BLaER1 (cell line): ENCODE measurements around the gene SHB.

Source experiments
- H3K27ac ChIP-seq: shearing (Covaris generic); formaldehyde crosslinking; 2 replicates; pipeline ENCODE4 v1.8.1; 2022
- H3K27me3 ChIP-seq: shearing (Covaris generic); formaldehyde crosslinking; 2 replicates; pipeline ENCODE4 v1.8.1; 2022
- H3K36me3 ChIP-seq: shearing (Covaris generic); formaldehyde crosslinking; 2 replicates; pipeline ENCODE4 v1.8.1; 2022
- H3K4me1 ChIP-seq: shearing (Covaris generic); formaldehyde crosslinking; 2 replicates; pipeline ENCODE4 v1.8.1; 2022
- H3K4me2 ChIP-seq: shearing (Covaris generic); formaldehyde crosslinking; 2 replicates; pipeline ENCODE4 v1.8.1; 2022
- H3K4me3 ChIP-seq: shearing (Covaris generic); formaldehyde crosslinking; 2 replicates; pipeline ENCODE4 v1.8.1; 2022
- H3K9ac ChIP-seq: shearing (Covaris generic); formaldehyde crosslinking; 2 replicates; pipeline ENCODE4 v1.8.1; 2022
- H3K9me3 ChIP-seq: shearing (Covaris generic); formaldehyde crosslinking; 2 replicates; pipeline ENCODE4 v1.8.1; 2022
- H4K20me1 ChIP-seq: shearing (Covaris generic); formaldehyde crosslinking; 2 replicates; pipeline ENCODE4 v1.8.1; 2022
- Cebpa-rat ChIP-seq: shearing (Covaris generic); IDR thresholded peaks from 2 replicates; pipeline ENCODE4 v1.8.1; 2022

The SHB gene

GRCh38 chr9:38068701-38069628 lies at the start of gene SHB:
SHB (minus strand) TSS chr9:38069227; CDS start chr9:38068645, 582 bp downstream.
- Histone ChIP-seq H3K27ac (peak within 1 kb of the TSS; percentile 69), H3K36me3 (no peaks in the 10 kb centered on the region), H3K4me3 (peak within 1 kb of the TSS; percentile 82), H4K20me1 (peaks cover 48% of the 10 kb centered on the region), H3K27me3 (peaks cover 45% of the 10 kb centered on the region), H3K4me1 (peaks cover 34% of the 10 kb centered on the region), H3K9ac (peak within 1 kb of the TSS; percentile 84), H3K9me3 (no peaks in the 10 kb centered on the region), H3K4me2 (peak within 1 kb of the TSS; percentile 99)
- TF ChIP-seq Cebpa-rat = no peak

- no peak for TF ChIP-seq Cebpa-rat
- Histone ChIP-seq H3K4me2 (no peak overlapping the region), H3K27me3 (no peaks in the 10 kb centered on the region), H3K9ac (no peak overlapping the region), H3K9me3 (no peaks in the 10 kb centered on the region), H4K20me1 (no peaks in the 10 kb centered on the region), H3K4me3 (no peak overlapping the region), H3K36me3 (no peaks in the 10 kb centered on the region), H3K4me1 (peaks cover 19% of the 10 kb centered on the region), H3K27ac (no peak overlapping the region)
These were observed 48.6 kb upstream of the SHB start for GRCh38 chr9:38117651-38118050.

- H3K4me2 ChIP-seq = no peak overlapping the region
- TF ChIP-seq Cebpa-rat = no peak
- H3K9ac ChIP-seq = no peak overlapping the region
- no peaks in the 10 kb centered on the region for H3K36me3 ChIP-seq
- H3K27ac ChIP-seq = no peak overlapping the region
- H4K20me1 ChIP-seq = no peaks in the 10 kb centered on the region
- no peaks in the 10 kb centered on the region for H3K27me3 ChIP-seq
- no peaks in the 10 kb centered on the region for H3K9me3 ChIP-seq
- H3K4me3 ChIP-seq = no peak overlapping the region
- H3K4me1 ChIP-seq = peaks cover 20% of the 10 kb centered on the region
These were observed 45.9 kb upstream of the SHB start for GRCh38 chr9:38114905-38115304.

- Histone ChIP-seq H3K36me3 (no peaks in the 10 kb centered on the region), H4K20me1 (no peaks in the 10 kb centered on the region), H3K4me2 (no peak overlapping the region), H3K9ac (no peak overlapping the region), H3K27me3 (no peaks in the 10 kb centered on the region), H3K27ac (no peak overlapping the region), H3K4me1 (peaks cover 22% of the 10 kb centered on the region), H3K4me3 (no peak overlapping the region), H3K9me3 (no peaks in the 10 kb centered on the region)
- no peak for TF ChIP-seq Cebpa-rat
These were observed 43.4 kb upstream of the SHB start for GRCh38 chr9:38112456-38112855.

- H3K36me3 ChIP-seq = no peaks in the 10 kb centered on the region
- H3K4me1 ChIP-seq = peaks cover 24% of the 10 kb centered on the region
- H4K20me1 ChIP-seq = no peaks in the 10 kb centered on the region
- H3K27me3 ChIP-seq = no peaks in the 10 kb centered on the region
- H3K9me3 ChIP-seq = no peaks in the 10 kb centered on the region
- H3K27ac ChIP-seq = no peak overlapping the region
- H3K9ac ChIP-seq = no peak overlapping the region
- TF ChIP-seq Cebpa-rat = no peak
- no peak overlapping the region for H3K4me2 ChIP-seq
- no peak overlapping the region for H3K4me3 ChIP-seq
These were observed 43.0 kb upstream of the SHB start for GRCh38 chr9:38112049-38112448.

- no peak overlapping the region for H3K27ac ChIP-seq
- H4K20me1 ChIP-seq = no peaks in the 10 kb centered on the region
- peaks cover 24% of the 10 kb centered on the region for H3K4me1 ChIP-seq
- peak overlapping the region; percentile 2; the same call in 1 of the 2 replicates for H3K4me2 ChIP-seq
- H3K9me3 ChIP-seq = no peaks in the 10 kb centered on the region
- H3K36me3 ChIP-seq = no peaks in the 10 kb centered on the region
- no peaks in the 10 kb centered on the region for H3K27me3 ChIP-seq
- H3K9ac ChIP-seq = no peak overlapping the region
- no peak for TF ChIP-seq Cebpa-rat
- H3K4me3 ChIP-seq = no peak overlapping the region
These were observed 41.4 kb upstream of the SHB start for GRCh38 chr9:38110476-38110875.

- H3K4me3 ChIP-seq = no peak overlapping the region
- H4K20me1 ChIP-seq = no peaks in the 10 kb centered on the region
- no peak overlapping the region for H3K9ac ChIP-seq
- no peak overlapping the region for H3K27ac ChIP-seq
- TF ChIP-seq Cebpa-rat = no peak
- no peaks in the 10 kb centered on the region for H3K9me3 ChIP-seq
- no peak overlapping the region for H3K4me2 ChIP-seq
- peaks cover 24% of the 10 kb centered on the region for H3K4me1 ChIP-seq
- H3K27me3 ChIP-seq = no peaks in the 10 kb centered on the region
- H3K36me3 ChIP-seq = no peaks in the 10 kb centered on the region
These were observed 40.6 kb upstream of the SHB start for GRCh38 chr9:38109601-38110000.

- no peak for TF ChIP-seq Cebpa-rat
- Histone ChIP-seq H3K4me1 (peaks cover 24% of the 10 kb centered on the region), H4K20me1 (no peaks in the 10 kb centered on the region), H3K36me3 (no peaks in the 10 kb centered on the region), H3K27me3 (no peaks in the 10 kb centered on the region), H3K4me3 (no peak overlapping the region), H3K27ac (no peak overlapping the region), H3K4me2 (peak overlapping the region; percentile 76), H3K9me3 (no peaks in the 10 kb centered on the region), H3K9ac (0 out of 2 replicates have a peak overlapping the region, but pooled peaks have one; percentile 42)
These were observed 39.3 kb upstream of the SHB start for GRCh38 chr9:38108326-38108725.

GRCh38 chr9:38107811-38108304 lies 38.8 kb upstream of the SHB start:
- 0 out of 2 replicates have a peak overlapping the region, but pooled peaks have one; percentile 42 for H3K9ac ChIP-seq
- H4K20me1 ChIP-seq = no peaks in the 10 kb centered on the region
- H3K4me2 ChIP-seq = peak overlapping the region; percentile 76
- no peak for TF ChIP-seq Cebpa-rat
- H3K4me3 ChIP-seq = no peak overlapping the region
- H3K27ac ChIP-seq = no peak overlapping the region
- H3K36me3 ChIP-seq = no peaks in the 10 kb centered on the region
- peaks cover 24% of the 10 kb centered on the region for H3K4me1 ChIP-seq
- H3K9me3 ChIP-seq = no peaks in the 10 kb centered on the region
- no peaks in the 10 kb centered on the region for H3K27me3 ChIP-seq

- H3K9me3 ChIP-seq = no peaks in the 10 kb centered on the region
- no peak overlapping the region for H3K4me3 ChIP-seq
- H3K27ac ChIP-seq = no peak overlapping the region
- H3K9ac ChIP-seq = no peak overlapping the region
- no peaks in the 10 kb centered on the region for H3K36me3 ChIP-seq
- peaks cover 24% of the 10 kb centered on the region for H3K4me1 ChIP-seq
- TF ChIP-seq Cebpa-rat = no peak
- H3K4me2 ChIP-seq = peak overlapping the region; percentile 76
- H4K20me1 ChIP-seq = no peaks in the 10 kb centered on the region
- H3K27me3 ChIP-seq = no peaks in the 10 kb centered on the region
These were observed 38.4 kb upstream of the SHB start for GRCh38 chr9:38107405-38107804.
